OCI-LY3 (cell line): ENCODE measurements around the gene BANP.

Experiments
- CTCF ChIP-seq: fragments of 200-600, 300-600 bp; sonication (generic); IDR thresholded peaks from 2 replicates; pipeline ENCODE4 v1.5.1; 2014; ENCODE audit warnings: antibody characterized with exemption, low read length, low read depth
- EZH2phosphoT487 ChIP-seq: fragments of 200-600 bp; shearing (Covaris generic); IDR thresholded peaks from 2 replicates; pipeline ENCODE4 v1.6.1; 2018; ENCODE audit warnings: antibody characterized with exemption, mixed run types, low read depth

- peak; percentile 37 for TF ChIP-seq CTCF
- TF ChIP-seq EZH2phosphoT487, result no peak
These were observed 5.4 kb downstream of the BANP start for GRCh38 chr16:87956365-87957231.
